Measurements from ENCODE around the gene IRGC.

IRGC gene

GRCh38 chr19:43731846-43732245, 16.0 kb downstream of the IRGC start:
- no peaks in the 10 kb centered on the region; the same call in none of the 2 replicates for H3K36me3 ChIP-seq (replicated peaks; ENCODE audit: insufficient read depth, low read length)
- H3K4me2 ChIP-seq (ENCODE audit: low read depth, low read length): no peak overlapping the region
- H3K4me1 ChIP-seq (ENCODE audit: low read length): no peaks in the 10 kb centered on the region
- no peaks in the 10 kb centered on the region for H3K27me3 ChIP-seq (replicated peaks; ENCODE audit: insufficient read depth, low read length)
- no peaks in the 10 kb centered on the region for H3K79me2 ChIP-seq (ENCODE audit: low read length)
- H3K9me3 ChIP-seq (replicated peaks; ENCODE audit: insufficient read depth, low read length): no peaks in the 10 kb centered on the region
- no peak for DNase-seq
- H4K20me1 ChIP-seq (ENCODE audit: insufficient read depth, low read length): no peaks in the 10 kb centered on the region
- TF ChIP-seq CTCF (IDR thresholded peaks at IDR 0.05; ENCODE audit: low read length) (no peak), EZH2phosphoT487 (IDR thresholded peaks at IDR 0.05; ENCODE audit: low read length) (no peak), EZH2 (optimal IDR thresholded peaks at IDR 0.05; ENCODE audit: low read depth, low read length) (no peak)
- no peak overlapping the region for H3K27ac ChIP-seq (ENCODE audit: low read length)
- H3K4me3 ChIP-seq (ENCODE audit: low read length): no peak overlapping the region
- no peak overlapping the region for H3K9ac ChIP-seq (ENCODE audit: low read length)
- no peak overlapping the region for H2AFZ ChIP-seq (ENCODE audit: low read length)
- H3K9me2 ChIP-seq (replicated peaks; ENCODE audit: insufficient read depth, low read length): no peaks in the 10 kb centered on the region
- H3F3A ChIP-seq (ENCODE audit: insufficient read depth, low read length): no peaks in the 10 kb centered on the region

- Histone ChIP-seq H3K27ac (ENCODE audit: low read length) (no peak overlapping the region), H3K36me3 (replicated peaks; ENCODE audit: insufficient read depth, low read length) (no peaks in the 10 kb centered on the region; the same call in none of the 2 replicates)
Measured at GRCh38 chr19:43735013-43735412, 19.1 kb downstream of the IRGC start.

GRCh38 chr19:43735957-43736356, 20.1 kb downstream of the IRGC start:
- Histone ChIP-seq H3F3A (ENCODE audit: insufficient read depth, low read length) (no peaks in the 10 kb centered on the region), H3K4me3 (ENCODE audit: low read length) (no peak overlapping the region), H3K4me1 (ENCODE audit: low read length) (no peaks in the 10 kb centered on the region), H3K4me2 (ENCODE audit: low read depth, low read length) (no peak overlapping the region), H3K9me3 (replicated peaks; ENCODE audit: insufficient read depth, low read length) (no peaks in the 10 kb centered on the region), H3K9ac (ENCODE audit: low read length) (no peak overlapping the region), H3K36me3 (replicated peaks; ENCODE audit: insufficient read depth, low read length) (no peaks in the 10 kb centered on the region; the same call in none of the 2 replicates), H3K27ac (ENCODE audit: low read length) (no peak overlapping the region), H3K27me3 (replicated peaks; ENCODE audit: insufficient read depth, low read length) (no peaks in the 10 kb centered on the region), H2AFZ (ENCODE audit: low read length) (no peak overlapping the region), H3K79me2 (ENCODE audit: low read length) (no peaks in the 10 kb centered on the region), H3K9me2 (replicated peaks; ENCODE audit: insufficient read depth, low read length) (no peaks in the 10 kb centered on the region), H4K20me1 (ENCODE audit: insufficient read depth, low read length) (no peaks in the 10 kb centered on the region)
- TF ChIP-seq CTCF (IDR thresholded peaks at IDR 0.05; ENCODE audit: low read length) (no peak), EZH2phosphoT487 (IDR thresholded peaks at IDR 0.05; ENCODE audit: low read length) (no peak)
- no peak for DNase-seq

More at GRCh38 chr19:43735013-43735412, 19.1 kb downstream of the IRGC start:
- Histone ChIP-seq H3K79me2 (ENCODE audit: low read length) (no peaks in the 10 kb centered on the region), H3K4me2 (ENCODE audit: low read depth, low read length) (no peak overlapping the region), H3F3A (ENCODE audit: insufficient read depth, low read length) (no peaks in the 10 kb centered on the region), H3K9me3 (replicated peaks; ENCODE audit: insufficient read depth, low read length) (no peaks in the 10 kb centered on the region), H3K4me1 (ENCODE audit: low read length) (no peaks in the 10 kb centered on the region), H3K9me2 (replicated peaks; ENCODE audit: insufficient read depth, low read length) (no peaks in the 10 kb centered on the region), H4K20me1 (ENCODE audit: insufficient read depth, low read length) (no peaks in the 10 kb centered on the region), H3K27me3 (replicated peaks; ENCODE audit: insufficient read depth, low read length) (no peaks in the 10 kb centered on the region), H2AFZ (ENCODE audit: low read length) (no peak overlapping the region), H3K4me3 (ENCODE audit: low read length) (no peak overlapping the region), H3K9ac (ENCODE audit: low read length) (no peak overlapping the region)
- TF ChIP-seq EZH2 (optimal IDR thresholded peaks at IDR 0.05; ENCODE audit: low read depth, low read length) (no peak), CTCF (IDR thresholded peaks at IDR 0.05; ENCODE audit: low read length) (no peak), EZH2phosphoT487 (IDR thresholded peaks at IDR 0.05; ENCODE audit: low read length) (no peak)
- DNase-seq: no peak

Measured in MM.1S (cell line).